ENCODE measurements around the gene RNF11.
"Not testable (repeated sequence)": the region's sequence is repeated elsewhere in the genome, so short reads cannot be mapped to it uniquely, and the experiment has no call there.

Gene RNF11

GRCh38 chr1:51247499-51247898 is 11.4 kb downstream of the RNF11 start:
- TF ChIP-seq ISL1 (CRISPR knock-in tag; IDR thresholded peaks at IDR 0.05) = no peak
- no peak for TF ChIP-seq ESRRG (CRISPR knock-in tag; IDR thresholded peaks at IDR 0.05)
- TF ChIP-seq PATZ1 (CRISPR knock-in tag; IDR thresholded peaks at IDR 0.05; ENCODE audit: borderline replicate concordance) = no peak
- no peak for TF ChIP-seq ZNF565 (CRISPR knock-in tag; conservative IDR thresholded peaks at IDR 0.05; ENCODE audit: low read depth)
- no peak for TF ChIP-seq RARB (CRISPR knock-in tag; IDR thresholded peaks at IDR 0.05)
- no peak for TF ChIP-seq TSHZ2 (CRISPR knock-in tag; IDR thresholded peaks at IDR 0.05)
- TF ChIP-seq ZNF70 (CRISPR knock-in tag; IDR thresholded peaks at IDR 0.05) = no peak
- TF ChIP-seq PPARA (CRISPR knock-in tag; IDR thresholded peaks at IDR 0.05; ENCODE audit: borderline replicate concordance) = no peak
- no peak for TF ChIP-seq SNAI2 (CRISPR knock-in tag; IDR thresholded peaks at IDR 0.05)
- TF ChIP-seq ZFP30 (CRISPR knock-in tag; IDR thresholded peaks at IDR 0.05) = no peak
- TF ChIP-seq OSR1 (CRISPR knock-in tag; IDR thresholded peaks at IDR 0.05) = no peak
- ATAC-seq = no peak

- TF ChIP-seq ESRRG (CRISPR knock-in tag; IDR thresholded peaks at IDR 0.05) (no peak), CSDC2 (CRISPR knock-in tag; IDR thresholded peaks at IDR 0.05) (no peak)
- no peak for ATAC-seq
Observed at GRCh38 chr1:51249445-51249844, 13.4 kb downstream of the RNF11 start.

- ATAC-seq = not testable (repeated sequence)
Observed at GRCh38 chr1:51250729-51251128, 14.7 kb downstream of the RNF11 start.

- ATAC-seq = not testable (repeated sequence)
Observed at GRCh38 chr1:51251165-51251564, 15.1 kb downstream of the RNF11 start.

GRCh38 chr1:51252366-51252765 is 16.3 kb downstream of the RNF11 start:
- ATAC-seq = no peak
- no peak for TF ChIP-seq ISL1 (CRISPR knock-in tag; IDR thresholded peaks at IDR 0.05)
- TF ChIP-seq CREB5 (CRISPR knock-in tag; IDR thresholded peaks at IDR 0.05; ENCODE audit: low read depth) = no peak
- no peak for TF ChIP-seq POU6F1 (CRISPR knock-in tag; IDR thresholded peaks at IDR 0.05; ENCODE audit: borderline replicate concordance, low read depth)
- TF ChIP-seq ZFP30 (CRISPR knock-in tag; IDR thresholded peaks at IDR 0.05) = no peak
- no peak for TF ChIP-seq ZNF565 (CRISPR knock-in tag; conservative IDR thresholded peaks at IDR 0.05; ENCODE audit: low read depth)
- TF ChIP-seq CSDC2 (CRISPR knock-in tag; IDR thresholded peaks at IDR 0.05) = no peak
- no peak for TF ChIP-seq OSR1 (CRISPR knock-in tag; IDR thresholded peaks at IDR 0.05)
- no peak for TF ChIP-seq RARB (CRISPR knock-in tag; IDR thresholded peaks at IDR 0.05)
- no peak for TF ChIP-seq CSRNP3 (CRISPR knock-in tag; IDR thresholded peaks at IDR 0.05)
- TF ChIP-seq TOX (CRISPR knock-in tag; IDR thresholded peaks at IDR 0.05; ENCODE audit: borderline replicate concordance) = no peak
- no peak for TF ChIP-seq ARNTL (CRISPR knock-in tag; IDR thresholded peaks at IDR 0.05; ENCODE audit: borderline replicate concordance, low read depth)
- no peak for TF ChIP-seq ZNF70 (CRISPR knock-in tag; IDR thresholded peaks at IDR 0.05)
- no peak for TF ChIP-seq PATZ1 (CRISPR knock-in tag; IDR thresholded peaks at IDR 0.05; ENCODE audit: borderline replicate concordance)
- no peak for TF ChIP-seq GLIS3 (CRISPR knock-in tag; IDR thresholded peaks at IDR 0.05)
- TF ChIP-seq BACH2 (CRISPR knock-in tag; IDR thresholded peaks at IDR 0.05; ENCODE audit: borderline replicate concordance) = no peak
- no peak for TF ChIP-seq ZFP3 (CRISPR knock-in tag; IDR thresholded peaks at IDR 0.05)
- TF ChIP-seq TCF4 (CRISPR knock-in tag; IDR thresholded peaks at IDR 0.05; ENCODE audit: borderline replicate concordance) = no peak
- TF ChIP-seq ZC3H10 (CRISPR knock-in tag; IDR thresholded peaks at IDR 0.05) = no peak
- TF ChIP-seq PPARA (CRISPR knock-in tag; IDR thresholded peaks at IDR 0.05; ENCODE audit: borderline replicate concordance) = no peak

Data from SK-N-SH treated with all-trans-retinoic acid at 6 μM for 48 hours (cell line).